ENCODE results near the gene TRMT1L.

GRCh38 chr1:185162491-185162890 is 5.7 kb upstream of the TRMT1L start:
- TF ChIP-seq CTCF (IDR thresholded peaks at IDR 0.05 in 2 of 3, conservative IDR thresholded peaks at IDR 0.05 in 1 of 3; ENCODE audit: borderline replicate concordance in 1 of 3, insufficient read depth in 1 of 3, low read depth in 2 of 3, low read length in 2 of 3) (no peak), SP1 (IDR thresholded peaks at IDR 0.05; ENCODE audit: low read depth) (no peak), RAD21 (IDR thresholded peaks at IDR 0.05; ENCODE audit: low read depth) (no peak), ZBTB33 (IDR thresholded peaks at IDR 0.05; ENCODE audit: extremely low read depth, insufficient replicate concordance, low read length) (no peak), EZH2 (IDR thresholded peaks at IDR 0.05) (no peak)

Measured in HCT116 (cell line).